ENCODE data around the gene DYSF.

DYSF gene

GRCh38 chr2:71605173-71605641, 151.8 kb downstream of the DYSF start:
- no peak for FAIRE-seq

- no peak for FAIRE-seq
These were observed 152.4 kb downstream of the DYSF start for GRCh38 chr2:71605781-71606241.

GRCh38 chr2:71606244-71606643, 152.9 kb downstream of the DYSF start:
- no peak for FAIRE-seq

GRCh38 chr2:71607151-71607889, 154.0 kb downstream of the DYSF start:
- FAIRE-seq, result no peak

- no peak for FAIRE-seq
These were observed 154.7 kb downstream of the DYSF start for GRCh38 chr2:71608034-71608433.

- FAIRE-seq, result no peak
These were observed 155.1 kb downstream of the DYSF start for GRCh38 chr2:71608441-71608840.

- FAIRE-seq, result no peak
These were observed 155.7 kb downstream of the DYSF start for GRCh38 chr2:71609029-71609428.

GRCh38 chr2:71609441-71609840, 156.1 kb downstream of the DYSF start:
- FAIRE-seq, result no peak

- no peak for FAIRE-seq
These were observed 156.6 kb downstream of the DYSF start for GRCh38 chr2:71609958-71610357.

GRCh38 chr2:71610671-71611070, 157.3 kb downstream of the DYSF start:
- FAIRE-seq, result no peak

GRCh38 chr2:71611247-71611646, 157.9 kb downstream of the DYSF start:
- FAIRE-seq, result no peak

- FAIRE-seq, result no peak
These were observed 158.6 kb downstream of the DYSF start for GRCh38 chr2:71611781-71612527.

- no peak for FAIRE-seq
These were observed 159.4 kb downstream of the DYSF start for GRCh38 chr2:71612581-71613402.

GRCh38 chr2:71613403-71613952, 160.1 kb downstream of the DYSF start:
- no peak for FAIRE-seq

- no peak for FAIRE-seq
These were observed 160.9 kb downstream of the DYSF start for GRCh38 chr2:71613953-71614925.

- FAIRE-seq, result no peak
These were observed 161.8 kb downstream of the DYSF start for GRCh38 chr2:71614976-71615766.

- FAIRE-seq, result no peak
These were observed 162.7 kb downstream of the DYSF start for GRCh38 chr2:71615767-71616730.

GRCh38 chr2:71617266-71617665, 163.9 kb downstream of the DYSF start:
- no peak for FAIRE-seq

- no peak for FAIRE-seq
These were observed 165.2 kb downstream of the DYSF start for GRCh38 chr2:71618327-71619113.
